Measurements from ENCODE around the gene FKBP4. TPM values are rescaled to one million over a fixed set of nuclear protein-coding genes. Genes with fewer than 3 reads are reported as not detected.

The FKBP4 gene
- total RNA-seq, 1 donor: 34.2 TPM

DNA sequence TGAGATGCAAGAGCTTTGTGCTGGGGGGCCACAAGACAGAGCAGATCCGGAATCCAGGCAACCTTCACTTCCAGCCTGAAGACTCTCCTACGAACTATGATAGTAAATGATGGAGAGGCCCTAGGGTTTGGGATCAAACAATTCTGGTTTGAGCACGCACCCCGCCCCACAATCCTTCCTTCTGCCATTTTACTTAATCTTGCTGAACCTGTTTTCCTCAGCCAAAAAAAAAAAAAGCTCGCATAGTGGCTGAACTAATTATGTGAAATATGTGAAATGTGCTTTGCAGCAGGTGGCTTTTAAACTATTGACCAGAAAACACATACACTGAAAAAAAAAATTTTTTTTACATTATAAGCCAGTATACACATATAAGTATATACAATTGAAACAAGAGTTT, 17.0 kb downstream of the FKBP4 start:
- no peak for DNase-seq (ENCODE audit: low read depth in 2 of 3, low spot score in 2 of 3)

DNA sequence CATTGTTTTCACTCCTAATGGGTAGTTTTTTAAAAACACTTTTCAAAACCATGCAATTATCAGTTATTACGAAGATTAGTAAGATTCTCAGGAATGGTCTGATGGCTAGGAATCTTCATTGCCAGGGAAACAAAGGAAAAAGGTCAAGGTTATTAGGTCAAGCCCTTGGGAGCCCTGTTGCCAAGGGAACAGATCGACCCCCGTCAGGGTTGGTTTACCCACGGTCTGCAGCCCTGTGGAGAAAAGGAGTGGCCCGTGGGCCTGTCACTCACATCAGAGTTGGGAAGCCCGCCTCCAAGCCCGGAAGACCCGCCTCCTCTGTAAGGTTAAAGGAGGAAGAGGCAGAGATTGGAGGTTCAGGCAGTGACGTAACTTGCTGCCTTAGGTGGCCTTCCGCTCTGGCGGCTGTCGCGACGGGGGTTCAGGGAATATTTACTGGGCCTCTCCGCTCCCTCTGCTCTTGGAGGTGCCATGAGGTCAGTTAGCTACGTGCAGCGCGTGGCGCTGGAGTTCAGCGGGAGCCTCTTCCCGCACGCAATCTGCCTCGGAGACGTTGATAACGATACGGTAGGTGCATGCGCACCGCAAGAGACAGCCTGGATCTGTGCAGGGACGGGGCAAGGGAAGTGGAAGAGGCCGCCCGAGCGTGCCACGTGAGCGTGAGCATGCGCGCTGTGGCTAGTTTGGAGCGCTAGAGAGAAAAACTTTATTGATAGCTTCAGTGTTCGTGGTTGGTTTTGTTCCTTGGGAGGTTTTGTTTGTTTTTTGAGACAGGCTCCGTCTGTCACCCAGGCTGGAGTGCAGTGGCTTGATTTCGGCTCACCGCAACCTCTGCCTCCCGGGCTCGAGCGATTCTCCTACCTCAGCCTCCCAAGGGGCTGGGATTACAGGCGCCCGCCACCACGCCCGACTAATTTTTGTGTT, 17.8 kb downstream of the FKBP4 start, which contains the start of gene ITFG2:
Gene ITFG2 (plus strand): TSS at position 379 of the 924 bp plus-strand sequence. CDS start 93 bp downstream, at position 472.
- peak; percentile 96 to 99 (median 97) for DNase-seq (ENCODE audit: low read depth in 2 of 3, low spot score in 2 of 3)

DNA sequence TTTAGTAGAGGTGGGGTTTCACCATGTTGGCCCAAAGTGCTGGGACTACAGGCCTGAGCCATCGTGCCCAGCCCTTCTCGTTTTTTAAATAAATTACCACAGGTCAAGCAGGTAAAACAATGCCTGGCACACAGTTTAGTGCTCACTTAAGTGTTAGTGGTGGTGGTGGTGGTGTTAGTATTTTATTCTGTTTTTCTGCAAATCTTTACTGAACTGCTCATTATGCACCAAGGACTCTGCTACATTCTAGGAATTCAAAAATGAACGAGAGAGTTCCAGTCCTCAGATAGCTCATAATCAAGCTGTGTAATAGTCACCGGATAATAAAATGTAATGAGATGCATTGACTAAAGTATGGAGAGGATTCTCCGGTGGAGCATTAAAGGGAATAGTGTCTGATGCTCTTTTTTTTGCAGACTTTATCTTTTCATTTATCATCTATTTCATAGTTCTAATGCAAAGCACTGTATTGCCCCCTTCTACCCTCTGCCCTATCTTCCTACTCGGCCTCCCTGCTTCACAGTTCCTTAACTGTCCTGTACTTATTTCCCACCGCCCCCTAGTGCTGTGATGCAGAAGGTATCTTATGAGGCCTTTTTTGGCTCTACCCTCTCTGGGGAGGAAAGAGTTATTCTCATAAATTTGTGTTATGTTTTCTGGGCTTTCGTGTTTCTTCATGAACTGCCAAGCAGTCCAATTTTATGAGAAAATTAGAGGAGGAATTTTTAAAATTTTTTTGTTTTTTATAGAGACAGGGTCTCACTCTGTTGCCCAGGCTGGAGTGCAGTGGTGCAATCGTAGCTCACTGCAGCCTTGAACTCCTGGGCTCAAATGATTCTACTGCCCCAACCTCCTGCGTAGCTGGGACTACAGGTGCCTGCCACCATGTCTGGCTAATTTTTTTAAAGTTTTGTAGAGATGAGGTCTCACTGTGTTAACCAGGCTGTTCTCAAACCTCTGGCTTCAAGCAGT, 18.7 kb downstream of the FKBP4 start:
- peak in 2 of 3 donors; percentile 66 to 84 for DNase-seq (ENCODE audit: low read depth in 2 of 3, low spot score in 2 of 3)

DNA sequence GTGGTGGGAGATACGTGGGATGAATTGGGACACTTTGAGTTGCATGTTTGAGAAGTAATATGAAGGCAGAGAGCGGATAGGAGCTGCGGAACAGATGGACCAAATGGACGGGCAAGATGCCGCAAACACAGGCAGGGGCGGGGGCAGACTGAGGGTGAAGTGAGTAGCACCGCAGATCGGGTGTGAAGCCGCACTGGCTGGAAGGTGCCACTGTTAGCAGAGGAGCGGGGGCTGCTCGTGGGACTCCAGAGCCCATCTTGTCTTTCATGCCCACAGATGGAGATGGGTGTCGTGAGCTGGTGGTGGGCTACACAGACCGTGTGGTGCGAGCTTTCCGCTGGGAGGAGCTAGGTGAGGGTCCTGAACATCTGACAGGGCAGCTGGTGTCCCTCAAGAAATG, 25.0 kb downstream of the FKBP4 start:
- DNase-seq (ENCODE audit: low read depth in 2 of 3, low spot score in 2 of 3): no peak

DNA sequence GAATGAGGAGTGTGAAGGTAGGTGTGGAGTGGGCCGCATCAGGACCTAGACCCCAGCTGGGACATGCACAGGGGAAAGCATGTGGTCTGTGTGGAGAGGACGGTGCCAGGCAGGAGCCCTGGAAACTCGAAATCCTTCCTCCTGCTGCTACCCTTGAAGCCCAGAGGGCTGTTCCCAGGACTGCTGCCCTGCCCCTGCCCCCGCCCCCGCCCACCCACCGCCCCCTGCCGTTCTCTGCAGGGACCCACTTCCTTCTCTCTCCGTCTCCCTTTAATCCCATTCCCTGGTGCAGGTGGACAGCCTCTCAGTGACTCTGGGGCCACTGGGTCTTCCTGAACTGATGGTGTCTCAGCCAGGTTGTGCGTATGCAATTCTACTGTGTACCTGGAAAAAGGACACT, 25.7 kb downstream of the FKBP4 start:
- no peak for DNase-seq (ENCODE audit: low read depth in 2 of 3, low spot score in 2 of 3)

DNA sequence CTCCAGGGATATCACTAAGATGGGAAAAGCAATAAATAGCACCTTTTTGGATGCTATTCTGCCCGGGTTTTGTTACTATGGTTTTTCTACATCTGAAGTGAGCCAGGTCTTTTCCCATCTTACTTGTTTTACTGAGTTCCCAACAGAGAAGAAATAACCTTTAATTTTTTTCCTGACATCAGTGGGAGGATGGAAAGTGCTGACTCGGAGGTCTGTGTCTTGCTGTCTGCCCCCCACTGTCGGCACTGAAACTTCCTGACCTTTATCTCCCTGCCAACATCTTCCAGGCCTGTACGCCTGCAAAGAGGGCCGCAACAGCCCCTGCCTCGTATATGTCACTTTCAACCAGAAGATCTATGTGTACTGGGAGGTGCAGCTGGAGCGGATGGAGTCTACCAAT, 28.7 kb downstream of the FKBP4 start:
- DNase-seq (ENCODE audit: low read depth in 2 of 3, low spot score in 2 of 3): no peak

DNA sequence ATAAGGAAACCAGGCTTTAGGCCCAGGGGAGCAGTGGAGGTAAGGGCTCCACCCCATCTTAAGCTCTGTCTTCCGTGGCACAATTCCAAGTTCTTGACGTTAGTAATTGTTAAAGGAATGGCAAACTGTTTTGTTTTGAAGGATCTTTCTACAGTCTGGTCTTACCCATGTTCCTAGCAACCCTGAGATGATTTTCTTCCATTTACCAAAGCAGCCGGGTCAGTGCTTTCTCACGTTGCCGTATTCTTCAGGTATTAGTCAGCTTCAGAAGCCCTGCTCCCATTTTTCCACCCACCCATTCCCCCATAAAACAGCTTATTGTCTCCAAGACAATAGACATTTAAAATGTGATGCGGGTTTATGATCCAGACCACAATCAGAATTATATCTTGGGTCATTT, 29.8 kb downstream of the FKBP4 start:
- no peak for DNase-seq (ENCODE audit: low read depth in 2 of 3, low spot score in 2 of 3)

DNA sequence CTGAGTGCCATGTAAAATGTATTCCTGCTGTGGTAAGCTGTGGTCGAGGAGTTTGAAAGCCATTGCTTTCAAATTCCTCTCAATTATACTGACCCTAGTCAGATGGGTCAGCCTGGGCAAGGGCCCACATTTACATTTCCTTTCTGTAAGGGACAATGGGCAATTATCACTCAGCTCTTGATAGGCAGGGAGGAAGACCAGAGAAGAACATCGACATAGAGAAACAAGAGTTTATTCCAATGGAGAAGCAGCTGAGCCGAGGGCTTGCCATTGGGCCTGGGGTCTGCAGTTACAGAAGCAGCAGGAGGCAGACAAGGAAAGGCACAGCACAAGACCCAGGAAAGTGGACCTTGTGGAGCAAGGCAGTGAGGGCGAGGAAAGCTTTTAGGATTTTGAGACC, 30.4 kb downstream of the FKBP4 start:
- no peak for DNase-seq (ENCODE audit: low read depth in 2 of 3, low spot score in 2 of 3)

DNA sequence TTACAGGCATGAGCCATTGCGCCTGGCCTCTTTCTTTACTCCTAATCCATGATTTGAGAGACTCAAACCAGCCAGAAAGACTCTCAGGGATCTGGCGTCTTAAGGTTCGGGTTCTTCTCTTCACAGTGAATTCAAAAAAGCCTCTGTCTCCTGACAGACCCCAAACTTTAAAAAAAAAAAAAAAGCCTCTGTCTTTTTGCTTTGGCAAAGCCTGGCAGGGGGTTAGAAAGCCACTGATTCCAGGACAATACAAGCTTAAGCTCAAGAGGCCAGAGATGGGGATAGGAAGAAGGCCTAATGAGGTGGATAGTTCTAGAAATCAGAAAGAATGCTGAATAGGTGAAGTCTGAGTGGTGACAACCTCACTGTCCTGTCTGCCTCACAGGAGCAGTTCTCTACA, 31.3 kb downstream of the FKBP4 start:
- no peak for DNase-seq (ENCODE audit: low read depth in 2 of 3, low spot score in 2 of 3)

DNA sequence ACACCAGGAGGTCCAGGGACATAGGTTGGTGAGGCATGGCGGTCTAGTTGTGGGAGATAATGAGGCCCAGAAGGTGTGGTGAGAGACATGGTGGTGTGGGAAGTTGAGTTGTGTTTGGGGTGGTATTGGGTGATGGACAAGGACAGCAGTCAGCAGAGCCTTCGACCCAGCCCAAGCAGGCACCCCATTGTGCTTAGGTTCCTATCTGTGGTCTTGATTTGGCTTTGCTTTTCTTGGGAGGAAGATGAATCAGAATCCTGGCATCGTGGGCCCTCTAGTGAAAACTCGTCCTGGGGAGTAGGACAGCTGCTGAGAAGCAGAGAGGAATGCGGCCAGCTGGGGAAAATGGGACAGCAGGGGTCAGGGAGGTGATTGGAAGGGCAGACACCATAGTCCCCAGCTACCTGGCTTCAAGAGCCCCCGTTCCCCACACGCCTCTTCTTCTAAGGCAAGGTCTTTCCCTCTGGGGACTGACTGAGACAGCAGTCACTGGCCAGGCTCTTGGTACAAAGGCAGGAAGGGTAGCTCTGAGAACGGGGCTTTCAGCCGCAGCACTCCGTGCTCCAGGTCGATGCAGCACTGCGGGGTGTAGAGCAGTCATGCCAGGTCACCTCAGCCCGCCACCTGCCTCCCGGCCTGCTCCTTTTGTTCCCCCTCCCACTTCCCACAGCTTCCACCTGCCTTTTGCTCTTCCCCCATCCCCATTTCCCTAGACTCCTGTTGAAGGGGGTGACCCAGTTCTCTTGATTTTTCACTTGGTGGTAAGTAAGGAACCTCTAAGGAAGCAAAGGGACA, 32.1 kb downstream of the FKBP4 start:
- DNase-seq (ENCODE audit: low read depth in 2 of 3, low spot score in 2 of 3): no peak

DNA sequence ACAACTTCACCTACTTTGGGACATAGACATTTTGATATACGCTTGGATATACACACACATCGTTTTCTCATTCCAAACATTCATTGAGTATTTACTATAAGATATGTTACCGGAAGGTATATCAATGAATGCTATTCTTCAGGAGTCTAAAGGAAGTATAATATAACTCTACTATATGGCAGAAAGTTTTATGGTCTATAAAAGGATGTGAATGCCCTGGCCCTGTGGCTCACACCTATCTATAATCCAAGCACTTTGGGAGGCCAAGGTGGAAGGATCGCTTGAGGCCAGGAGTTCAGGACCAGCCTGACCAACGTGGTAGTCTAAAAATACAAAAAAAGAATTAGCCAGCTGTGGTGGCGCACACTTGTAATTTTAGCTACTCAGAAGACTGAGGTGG, 34.5 kb downstream of the FKBP4 start:
- no peak for DNase-seq (ENCODE audit: low read depth in 2 of 3, low spot score in 2 of 3)

DNA sequence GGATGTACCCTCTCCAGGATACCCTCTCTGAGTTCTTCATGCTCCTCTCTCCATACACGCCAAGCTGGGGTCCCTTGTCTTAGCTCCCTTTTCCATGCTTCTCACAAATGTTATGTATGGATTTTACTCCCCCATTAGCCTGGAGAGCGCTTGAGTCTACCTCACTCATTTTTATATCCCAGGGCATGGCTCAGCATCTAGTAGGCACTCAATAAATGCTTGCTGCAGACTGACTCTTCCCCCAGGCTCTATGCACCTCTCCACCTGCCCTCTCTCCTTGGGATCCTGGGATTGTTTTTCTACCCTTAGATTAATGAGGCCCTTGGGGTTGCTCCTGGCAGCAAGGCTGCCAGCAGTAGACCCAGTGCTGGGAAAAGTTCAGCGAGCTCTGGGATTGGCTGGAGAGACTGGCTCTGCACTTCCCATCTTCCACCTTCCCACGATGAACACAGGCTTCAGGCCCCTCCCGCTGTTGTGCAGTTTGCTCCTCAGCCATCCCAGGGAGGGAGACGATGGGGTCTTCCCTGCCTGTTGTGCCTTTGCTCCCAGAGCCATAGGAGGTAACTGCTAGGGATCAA, 37.9 kb downstream of the FKBP4 start:
- DNase-seq (ENCODE audit: low read depth in 2 of 3, low spot score in 2 of 3): no peak

DNA sequence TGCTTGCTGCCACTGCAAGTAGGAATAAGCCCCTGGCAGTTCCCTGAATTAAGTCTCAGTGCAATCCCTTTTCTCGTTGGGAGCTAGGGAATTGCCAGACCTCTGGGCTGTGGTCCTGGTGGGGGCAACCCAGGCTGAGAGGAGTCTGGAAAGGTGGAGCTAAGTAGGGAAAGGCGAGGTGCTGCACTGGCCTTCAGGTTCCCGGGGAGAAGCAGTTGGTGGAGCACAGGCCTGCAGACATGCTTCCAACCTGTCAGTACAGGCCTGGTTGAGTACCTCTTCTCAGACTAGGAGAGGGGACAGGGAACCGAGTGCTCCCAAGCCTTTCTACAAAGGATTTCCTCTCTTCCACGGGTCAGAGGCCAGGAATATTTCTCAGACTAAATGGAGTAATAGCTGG, 38.6 kb downstream of the FKBP4 start:
- no peak for DNase-seq (ENCODE audit: low read depth in 2 of 3, low spot score in 2 of 3)

DNA sequence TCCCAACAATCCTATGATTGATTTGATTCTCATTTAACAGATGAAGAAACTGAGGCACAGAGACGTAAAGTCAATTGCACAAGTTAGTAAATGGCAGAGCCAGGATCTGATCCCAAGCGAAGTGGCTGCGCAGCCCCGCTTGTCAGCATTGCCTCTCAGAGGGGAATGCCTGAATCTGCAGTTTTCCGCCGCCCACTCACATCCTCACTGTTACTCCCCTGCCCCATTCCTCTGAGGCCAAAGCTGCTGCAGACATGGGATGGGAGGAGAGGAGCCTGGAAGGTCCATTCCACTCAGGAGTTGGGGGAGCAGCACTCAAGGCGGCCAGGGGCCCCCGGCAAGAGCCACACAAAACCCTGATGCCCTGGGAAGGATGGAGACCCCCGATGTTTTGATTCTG, 39.0 kb downstream of the FKBP4 start:
- DNase-seq (ENCODE audit: low read depth in 2 of 3, low spot score in 2 of 3): no peak

DNA sequence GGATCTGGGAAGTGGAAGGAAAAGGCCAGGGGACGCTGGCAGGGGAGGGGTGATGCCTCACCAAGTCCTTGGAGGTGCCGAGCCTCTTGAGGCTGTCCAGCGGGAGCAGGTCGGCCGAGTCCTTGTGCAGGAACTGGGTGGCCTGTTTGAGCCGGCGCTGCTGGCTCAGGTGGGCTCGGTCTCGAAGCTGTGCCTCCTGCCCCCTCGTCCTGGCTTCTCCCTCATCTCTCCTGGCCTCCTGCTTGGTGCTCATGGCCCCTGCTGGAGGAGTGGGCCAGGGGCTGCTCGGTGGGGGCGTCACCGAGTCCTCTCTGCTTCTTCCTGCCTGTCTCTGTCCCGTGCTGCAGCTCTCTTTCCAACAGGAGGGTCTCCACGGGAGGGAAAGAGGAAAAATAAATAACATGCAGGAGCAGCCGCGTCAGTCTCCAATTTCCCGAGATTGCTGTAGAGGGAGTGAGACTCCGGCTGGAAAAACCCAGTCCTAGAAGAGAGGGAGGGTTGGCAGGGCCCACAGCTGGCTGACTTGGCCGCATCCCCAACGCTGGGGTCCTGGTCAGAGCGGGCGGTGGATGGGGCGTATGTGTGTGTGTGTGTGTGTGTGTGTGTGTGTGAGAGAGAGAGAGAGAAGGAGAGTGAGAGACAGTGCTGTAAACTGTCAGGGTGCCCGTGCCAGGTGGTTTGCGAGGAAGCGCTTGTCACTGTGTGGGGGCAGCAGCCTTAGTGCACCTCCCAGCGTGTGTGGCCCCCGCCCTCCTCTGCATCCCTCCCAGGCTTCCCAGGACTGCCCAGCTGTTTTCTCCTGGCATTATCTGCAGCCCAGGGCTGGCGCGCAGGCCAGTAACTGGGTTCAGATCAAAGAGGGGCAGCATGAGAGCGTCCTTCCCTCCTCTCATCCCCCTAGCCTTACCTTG, 40.1 kb downstream of the FKBP4 start, which contains the start of gene NRIP2:
Gene NRIP2 (minus strand): TSS at position 455 of the 911 bp plus-strand sequence. CDS start 52 bp downstream, at position 403.
- DNase-seq (ENCODE audit: low read depth in 2 of 3, low spot score in 2 of 3): peak in 2 of 3 donors; percentile 5 to 17

DNA sequence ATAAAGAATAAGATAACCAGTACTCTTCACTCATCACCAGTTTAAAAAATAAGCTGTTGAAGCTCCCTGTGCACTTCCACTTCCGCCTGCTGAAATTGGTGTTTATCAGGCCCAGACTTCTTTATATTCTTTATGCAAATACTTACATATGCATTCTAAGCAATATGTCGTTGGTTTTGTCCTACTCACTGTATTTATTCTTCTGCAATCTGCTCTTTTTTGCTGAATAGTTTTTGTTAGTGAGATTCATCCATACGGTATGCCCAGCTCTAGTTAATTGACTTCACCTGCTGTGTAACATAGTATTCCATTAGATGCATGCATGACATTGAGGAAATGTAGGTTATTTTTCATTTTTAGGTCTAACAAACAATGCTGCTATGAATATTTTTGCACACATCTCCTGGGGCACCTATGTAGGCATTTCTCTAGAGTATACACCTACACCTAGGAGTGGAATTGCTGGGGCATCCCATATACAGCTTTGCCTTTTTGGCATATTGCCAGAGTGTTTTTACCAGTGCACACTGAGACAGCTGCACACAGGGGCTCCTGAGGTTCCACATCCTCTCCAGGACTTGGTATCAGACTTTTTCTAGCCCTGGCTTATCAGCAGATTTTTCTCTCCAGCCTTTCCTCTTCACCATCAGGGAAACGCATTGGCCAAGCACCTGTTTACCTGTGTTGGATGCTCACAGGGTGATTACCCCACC, 41.1 kb downstream of the FKBP4 start:
- DNase-seq (ENCODE audit: low read depth in 2 of 3, low spot score in 2 of 3): no peak

DNA sequence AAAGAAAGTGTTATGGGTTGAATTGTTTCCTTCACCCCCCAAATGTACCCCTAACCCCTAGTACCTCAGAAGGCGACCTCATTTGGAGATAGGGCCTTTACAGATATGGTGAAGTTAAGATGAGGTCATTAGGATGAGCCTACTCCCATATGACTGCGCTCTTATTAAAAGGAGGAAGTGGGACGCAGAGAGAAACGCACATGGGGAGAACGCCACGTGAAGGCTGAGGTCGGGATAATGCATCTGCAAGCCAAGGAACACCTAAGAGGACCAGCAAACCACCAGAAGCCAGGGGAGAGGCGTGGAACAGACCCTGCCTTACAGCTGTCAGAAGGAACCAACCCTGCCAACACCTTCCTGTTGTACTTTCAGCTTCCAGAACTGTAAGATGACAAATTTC, 41.8 kb downstream of the FKBP4 start:
- no peak for DNase-seq (ENCODE audit: low read depth in 2 of 3, low spot score in 2 of 3)

DNA sequence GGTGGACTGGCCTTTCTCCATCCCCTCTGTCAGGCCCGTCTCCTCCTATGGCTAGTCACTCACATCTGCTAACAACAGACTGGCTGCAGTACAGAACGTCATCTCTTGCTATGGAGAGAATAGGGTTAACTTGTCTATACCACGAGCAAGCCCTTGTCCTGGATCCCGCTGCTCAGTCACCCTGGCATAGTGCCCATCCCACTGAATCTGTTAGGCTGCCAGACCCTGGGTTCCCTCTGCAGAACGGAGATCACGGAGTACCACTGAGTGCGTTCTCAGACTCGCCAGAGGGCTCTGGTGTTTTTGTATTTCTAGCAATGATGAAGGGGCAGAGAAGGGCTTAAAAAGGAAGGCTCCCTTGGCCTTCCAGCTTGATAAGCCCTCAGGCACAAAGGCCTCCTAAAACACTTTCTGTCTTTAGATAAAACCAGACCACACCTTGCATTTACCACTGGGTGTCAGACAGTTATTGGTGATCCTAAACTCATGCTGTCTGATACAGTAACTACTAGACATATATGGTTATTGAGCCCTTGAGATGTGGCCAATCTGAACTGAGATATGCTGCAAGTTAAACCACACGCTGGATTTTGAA, 46.4 kb downstream of the FKBP4 start:
- DNase-seq (ENCODE audit: low read depth in 2 of 3, low spot score in 2 of 3): no peak

Data from hematopoietic multipotent progenitor cell (in vitro differentiated cells).